K562 (cell line): Measurements from ENCODE around the gene MYL11. TPM values are rescaled to one million over a fixed set of nuclear protein-coding genes. Genes with fewer than 3 reads are reported as not detected.

Experiments used
- BMI1 ChIP-seq: fragments of 150-350 bp; IDR thresholded peaks from 2 replicates; pipeline ENCODE4 v1.6.1; 2014; ENCODE audit warnings: low read length
- C11orf30 ChIP-seq: fragments of 450-650 bp; IDR thresholded peaks from 2 replicates; pipeline ENCODE4 v1.6.1; 2016; ENCODE audit warnings: low read depth, mild to moderate bottlenecking
- CTBP1 ChIP-seq: fragments of 450-650 bp; IDR thresholded peaks from 2 replicates; pipeline ENCODE4 v1.6.1; 2016; ENCODE audit warnings: borderline replicate concordance
- ELF4 ChIP-seq: fragments of 450-650 bp; formaldehyde crosslinking; IDR thresholded peaks from 2 replicates; pipeline ENCODE4 v1.4.0; 2022; ENCODE audit warnings: missing genetic modification characterization
- ERF ChIP-seq: fragments of 450-650 bp; formaldehyde crosslinking; IDR thresholded peaks from 2 replicates; pipeline ENCODE4 v1.4.0; 2020; ENCODE audit warnings: mild to moderate bottlenecking, mixed read lengths
- GATA2 ChIP-seq: sonication (generic); formaldehyde crosslinking; IDR thresholded peaks from 2 replicates; pipeline ENCODE4 v1.4.0; 2020; ENCODE audit warnings: mild to moderate bottlenecking, missing genetic modification reagents
- L3MBTL2 ChIP-seq: fragments of 450-650 bp; IDR thresholded peaks from 2 replicates; pipeline ENCODE4 v1.6.1; 2016; ENCODE audit warnings: mild to moderate bottlenecking, moderate library complexity
- MXI1 ChIP-seq: IDR thresholded peaks from 2 replicates; pipeline ENCODE4 v1.6.1; 2011; ENCODE audit warnings: low read depth, mild to moderate bottlenecking, improper control_type of control experiment, low read length
- NFE2L1 ChIP-seq: fragments of 450-650 bp; IDR thresholded peaks from 2 replicates; pipeline ENCODE4 v1.6.1; 2016; ENCODE audit warnings: missing genetic modification characterization, low read depth, mild to moderate bottlenecking, missing compliant biosample characterization, moderate library complexity, borderline replicate concordance
- RFX5 ChIP-seq: IDR thresholded peaks from 2 replicates; pipeline ENCODE4 v1.6.1; 2011; ENCODE audit warnings: low read depth, mild to moderate bottlenecking, improper control_type of control experiment, low read length
- SIN3A ChIP-seq, 2 experiments: fragments of 150-350 bp in 1 of 2; IDR thresholded peaks; 2 replicates each; pipeline ENCODE4 v1.6.1; 2011 to 2016; ENCODE audit warnings: borderline replicate concordance in 2 of 2, low read depth in 2 of 2, low read length in 2 of 2, mild to moderate bottlenecking in 2 of 2, moderate library complexity in 2 of 2; ENCODE audit not compliant: control insufficient read depth in 1 of 2
- SREBF1 ChIP-seq: fragments of 150-350 bp; IDR thresholded peaks from 2 replicates; pipeline ENCODE4 v1.6.1; 2014; ENCODE audit warnings: antibody characterized with exemption, low read depth, low read length, borderline replicate concordance
- TCF7L2 ChIP-seq: fragments of 150-350 bp; IDR thresholded peaks from 2 replicates; pipeline ENCODE4 v1.6.1; 2016; ENCODE audit warnings: low read depth, mild to moderate bottlenecking, low read length, moderate library complexity
- THRAP3 ChIP-seq: fragments of 450-650 bp; IDR thresholded peaks from 2 replicates; pipeline ENCODE4 v1.6.1; 2016; ENCODE audit warnings: mild to moderate bottlenecking, inconsistent platforms, borderline replicate concordance
- XRCC5 ChIP-seq: fragments of 200-400 bp; formaldehyde crosslinking; IDR thresholded peaks from 2 replicates; pipeline ENCODE4 v1.6.1; 2017; ENCODE audit warnings: low read depth, mild to moderate bottlenecking, low read length
- ZC3H4 ChIP-seq: sonication (generic); formaldehyde crosslinking; IDR thresholded peaks from 2 replicates; pipeline ENCODE4 v1.9.0; 2021; ENCODE audit warnings: missing genetic modification reagents, borderline replicate concordance
- ZEB2 ChIP-seq: fragments of 450-650 bp; IDR thresholded peaks from 2 replicates; pipeline ENCODE4 v1.6.1; 2016
- polyA plus RNA-seq, 8 experiments: library from polyadenylated mRNA; depleted of rRNA in 4 of 8; stranded (reverse) in 5 of 8; unstranded in 3 of 8; fragments of >200 nt; fragmentation: Nextera tagmentation in 2 of 8; fragmentation: Illumina TruSeq in 1 of 8; extraction: Ambion mirVana in 2 of 8; extraction: Trizol in 1 of 8; gene quantifications; 2 replicates each; pipeline versions ENCODE4 v1.2.1 to v1.2.3, GENCODE V29; 2011 to 2014; ENCODE audit warnings: inconsistent platforms in 1 of 8, missing spikeins in 1 of 8
- total RNA-seq, 7 experiments: library from RNA; depleted of rRNA in 6 of 7; stranded (reverse); fragments of >200 nt in 6 of 7; fragmentation: Illumina TruSeq in 2 of 7; extraction: Trizol in 2 of 7; gene quantifications; 2 replicates each; pipeline versions ENCODE4 v1.2.1 to v1.2.3, GENCODE V29; 2011 to 2021; ENCODE audit warnings: low replicate concordance in 1 of 7
- TF ChIP-seq, protein P1 (sequence below): fragments of 450-650 bp; formaldehyde crosslinking; IDR thresholded peaks from 2 replicates; pipeline ENCODE4 v1.4.0; 2020; ENCODE audit warnings: mild to moderate bottlenecking
- TF ChIP-seq, protein P2 (sequence below): sonication (generic); formaldehyde crosslinking; IDR thresholded peaks from 2 replicates; pipeline ENCODE4 v1.8.1; 2022; ENCODE audit warnings: missing genetic modification reagents
- TF ChIP-seq, protein P3 (sequence below), 2 experiments: fragments of 450-650 bp; conservative IDR thresholded peaks; 2 replicates each; pipeline ENCODE4 v1.6.1; 2017; ENCODE audit warnings: mild to moderate bottlenecking in 2 of 2, moderate library complexity in 2 of 2
- TF ChIP-seq, protein P4 (sequence below): fragments of 250-450 bp; sonication (Bioruptor Pico); IDR thresholded peaks from 2 replicates; pipeline ENCODE4 v1.4.0; 2020; ENCODE audit warnings: borderline replicate concordance
- TF ChIP-seq, protein P5 (sequence below): fragments of 250-450 bp; sonication (Bioruptor Pico); IDR thresholded peaks from 2 replicates; pipeline ENCODE4 v1.4.0; 2020

The MYL11 gene
- total and polyA plus RNA-seq, 9 of the 15 experiments (the other 6 are each of a cell fraction or from before 2014, with no cell fraction given) = 0.31 to 1.5 (median 0.73) TPM; not detected in 4

DNA sequence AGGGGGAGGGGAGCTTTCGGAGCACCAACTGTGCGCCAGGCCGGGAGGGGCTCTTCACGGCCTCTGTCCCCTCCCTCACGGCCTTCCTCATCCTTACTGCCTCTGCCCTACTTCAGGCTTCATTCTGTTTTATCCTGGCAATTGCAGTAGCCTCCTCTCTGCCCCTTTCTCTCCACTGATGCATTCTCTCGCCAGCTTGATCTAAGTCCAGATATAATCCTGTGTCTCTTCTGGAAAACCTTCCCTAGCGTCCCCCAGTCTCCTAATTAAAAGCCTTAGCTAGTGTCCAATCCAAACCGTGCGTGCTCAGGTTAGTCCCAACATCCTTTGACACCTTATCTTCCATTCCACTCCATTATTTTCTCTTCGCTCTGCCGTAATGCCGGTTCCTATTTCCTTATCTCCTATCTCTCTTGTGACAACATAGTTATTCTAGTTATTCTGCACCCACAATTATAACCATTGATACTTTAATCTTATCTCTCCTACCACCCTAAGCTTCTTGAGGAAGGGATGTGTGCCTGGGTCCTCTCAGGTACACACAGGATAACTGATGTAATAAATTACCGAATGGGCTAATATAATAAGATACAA lies 21.5 kb downstream of the MYL11 start (continued):
- TF ChIP-seq ERF (CRISPR knock-in tag) (no peak), TCF7L2 (no peak), CTBP1 (peak; percentile 40; the same call in 1 of the 2 replicates), THRAP3 (no peak), ZC3H4 (CRISPR knock-in tag) (0 out of 2 replicates have a peak, but pooled peaks have one; percentile 25), GATA2 (CRISPR knock-in tag) (peak; percentile 69), ZEB2 (peak; percentile 9; the same call in 1 of the 2 replicates), MXI1 (no peak), BMI1 (no peak), L3MBTL2 (no peak), RFX5 (no peak), SREBF1 (0 out of 2 replicates have a peak, but pooled peaks have one; percentile 18), SIN3A (IDR thresholded peaks at IDR 0.05; ENCODE audit: borderline replicate concordance in 2 of 2, control insufficient read depth in 1 of 2, low read depth in 2 of 2, low read length in 2 of 2) (no peak), XRCC5 (no peak), C11orf30 (no peak), ELF4 (CRISPR knock-in tag) (no peak), NFE2L1 (tag) (no peak)
- TF ChIP-seq, protein P1, sequence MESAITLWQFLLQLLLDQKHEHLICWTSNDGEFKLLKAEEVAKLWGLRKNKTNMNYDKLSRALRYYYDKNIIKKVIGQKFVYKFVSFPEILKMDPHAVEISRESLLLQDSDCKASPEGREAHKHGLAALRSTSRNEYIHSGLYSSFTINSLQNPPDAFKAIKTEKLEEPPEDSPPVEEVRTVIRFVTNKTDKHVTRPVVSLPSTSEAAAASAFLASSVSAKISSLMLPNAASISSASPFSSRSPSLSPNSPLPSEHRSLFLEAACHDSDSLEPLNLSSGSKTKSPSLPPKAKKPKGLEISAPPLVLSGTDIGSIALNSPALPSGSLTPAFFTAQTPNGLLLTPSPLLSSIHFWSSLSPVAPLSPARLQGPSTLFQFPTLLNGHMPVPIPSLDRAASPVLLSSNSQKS (CRISPR knock-in tag) = no peak
- TF ChIP-seq, protein P2, sequence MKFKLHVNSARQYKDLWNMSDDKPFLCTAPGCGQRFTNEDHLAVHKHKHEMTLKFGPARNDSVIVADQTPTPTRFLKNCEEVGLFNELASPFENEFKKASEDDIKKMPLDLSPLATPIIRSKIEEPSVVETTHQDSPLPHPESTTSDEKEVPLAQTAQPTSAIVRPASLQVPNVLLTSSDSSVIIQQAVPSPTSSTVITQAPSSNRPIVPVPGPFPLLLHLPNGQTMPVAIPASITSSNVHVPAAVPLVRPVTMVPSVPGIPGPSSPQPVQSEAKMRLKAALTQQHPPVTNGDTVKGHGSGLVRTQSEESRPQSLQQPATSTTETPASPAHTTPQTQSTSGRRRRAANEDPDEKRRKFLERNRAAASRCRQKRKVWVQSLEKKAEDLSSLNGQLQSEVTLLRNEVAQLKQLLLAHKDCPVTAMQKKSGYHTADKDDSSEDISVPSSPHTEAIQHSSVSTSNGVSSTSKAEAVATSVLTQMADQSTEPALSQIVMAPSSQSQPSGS (CRISPR knock-in tag) = no peak
- TF ChIP-seq, protein P3, sequence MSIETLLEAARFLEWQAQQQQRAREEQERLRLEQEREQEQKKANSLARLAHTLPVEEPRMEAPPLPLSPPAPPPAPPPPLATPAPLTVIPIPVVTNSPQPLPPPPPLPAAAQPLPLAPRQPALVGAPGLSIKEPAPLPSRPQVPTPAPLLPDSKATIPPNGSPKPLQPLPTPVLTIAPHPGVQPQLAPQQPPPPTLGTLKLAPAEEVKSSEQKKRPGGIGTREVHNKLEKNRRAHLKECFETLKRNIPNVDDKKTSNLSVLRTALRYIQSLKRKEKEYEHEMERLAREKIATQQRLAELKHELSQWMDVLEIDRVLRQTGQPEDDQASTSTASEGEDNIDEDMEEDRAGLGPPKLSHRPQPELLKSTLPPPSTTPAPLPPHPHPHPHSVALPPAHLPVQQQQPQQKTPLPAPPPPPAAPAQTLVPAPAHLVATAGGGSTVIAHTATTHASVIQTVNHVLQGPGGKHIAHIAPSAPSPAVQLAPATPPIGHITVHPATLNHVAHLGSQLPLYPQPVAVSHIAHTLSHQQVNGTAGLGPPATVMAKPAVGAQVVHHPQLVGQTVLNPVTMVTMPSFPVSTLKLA (conservative IDR thresholded peaks at IDR 0.05) = 0 out of 4 replicates have a peak, but pooled peaks of 1 of the 2 experiments have one; percentile 15
- TF ChIP-seq, protein P4, sequence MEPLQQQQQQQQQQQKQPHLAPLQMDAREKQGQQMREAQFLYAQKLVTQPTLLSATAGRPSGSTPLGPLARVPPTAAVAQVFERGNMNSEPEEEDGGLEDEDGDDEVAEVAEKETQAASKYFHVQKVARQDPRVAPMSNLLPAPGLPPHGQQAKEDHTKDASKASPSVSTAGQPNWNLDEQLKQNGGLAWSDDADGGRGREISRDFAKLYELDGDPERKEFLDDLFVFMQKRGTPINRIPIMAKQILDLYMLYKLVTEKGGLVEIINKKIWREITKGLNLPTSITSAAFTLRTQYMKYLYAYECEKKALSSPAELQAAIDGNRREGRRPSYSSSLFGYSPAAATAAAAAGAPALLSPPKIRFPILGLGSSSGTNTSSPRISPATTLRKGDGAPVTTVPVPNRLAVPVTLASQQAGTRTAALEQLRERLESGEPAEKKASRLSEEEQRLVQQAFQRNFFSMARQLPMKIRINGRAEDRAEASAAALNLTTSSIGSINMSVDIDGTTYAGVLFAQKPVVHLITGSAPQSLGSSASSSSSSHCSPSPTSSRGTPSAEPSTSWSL (CRISPR knock-in tag) = no peak
- TF ChIP-seq, protein P5, sequence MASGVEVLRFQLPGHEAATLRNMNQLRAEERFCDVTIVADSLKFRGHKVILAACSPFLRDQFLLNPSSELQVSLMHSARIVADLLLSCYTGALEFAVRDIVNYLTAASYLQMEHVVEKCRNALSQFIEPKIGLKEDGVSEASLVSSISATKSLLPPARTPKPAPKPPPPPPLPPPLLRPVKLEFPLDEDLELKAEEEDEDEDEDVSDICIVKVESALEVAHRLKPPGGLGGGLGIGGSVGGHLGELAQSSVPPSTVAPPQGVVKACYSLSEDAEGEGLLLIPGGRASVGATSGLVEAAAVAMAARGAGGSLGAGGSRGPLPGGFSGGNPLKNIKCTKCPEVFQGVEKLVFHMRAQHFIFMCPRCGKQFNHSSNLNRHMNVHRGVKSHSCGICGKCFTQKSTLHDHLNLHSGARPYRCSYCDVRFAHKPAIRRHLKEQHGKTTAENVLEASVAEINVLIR = no peak
